ENCODE results near the gene ZNF100. TPM values are rescaled to one million over a fixed set of nuclear protein-coding genes. Genes with fewer than 3 reads are reported as not detected.
"Not testable (repeated sequence)": the region's sequence is repeated elsewhere in the genome, so short reads cannot be mapped to it uniquely, and the experiment has no call there.

The ZNF100 gene
- total and polyA plus RNA-seq, 2 experiments from 2014 or later: 2.6 to 4.1 TPM

- no peak for DNase-seq
- whole genome bisulfite sequencing, 2 experiments (ENCODE audit: low coverage in 1 of 2, low lambda C conversion rate in 2 of 2, missing lambda C conversion rate in 2 of 2): 11 to 28% methylated on average over 1 of the region's 1 CpG
These were observed 19.3 kb downstream of the ZNF100 start for GRCh38 chr19:21748088-21748487.

GRCh38 chr19:21740559-21740958 is 26.8 kb downstream of the ZNF100 start:
- no peaks in the 10 kb centered on the region for H3K79me2 ChIP-seq (ENCODE audit: insufficient read depth)
- H3K27ac ChIP-seq: no peak overlapping the region
- no peaks in the 10 kb centered on the region for H4K20me1 ChIP-seq (ENCODE audit: insufficient read depth)
- no peaks in the 10 kb centered on the region for H3K27me3 ChIP-seq (replicated peaks; ENCODE audit: insufficient read depth)
- H2AFZ ChIP-seq: no peak overlapping the region
- H3K9me2 ChIP-seq (ENCODE audit: insufficient read depth): no peaks in the 10 kb centered on the region
- in situ Hi-C loops (cut with MboI): no loop called here
- no peak overlapping the region for H3K4me2 ChIP-seq (ENCODE audit: unreplicated experiment)
- H3K4me1 ChIP-seq (ENCODE audit: insufficient read depth): no peaks in the 10 kb centered on the region
- peaks cover 24% of the 10 kb centered on the region; the same call in 1 of the 2 replicates for H3K36me3 ChIP-seq (ENCODE audit: low read depth)
- no peak overlapping the region for H3K4me3 ChIP-seq
- 94 to 98% methylated on average over 4 of the region's 4 CpGs for WGBS, 2 experiments (ENCODE audit: low coverage in 1 of 2, low lambda C conversion rate in 2 of 2, missing lambda C conversion rate in 2 of 2)
- TF ChIP-seq EZH2 (IDR thresholded peaks at IDR 0.05; ENCODE audit: insufficient read depth, poor library complexity, severe bottlenecking) (no peak), EZH2phosphoT487 (IDR thresholded peaks at IDR 0.05; ENCODE audit: insufficient read depth, low read depth) (no peak)
- H3K9me3 ChIP-seq (ENCODE audit: low read depth): no peaks in the 10 kb centered on the region
- no peak for DNase-seq
- no peak overlapping the region for H3K9ac ChIP-seq
- no peaks in the 10 kb centered on the region for H3F3A ChIP-seq (ENCODE audit: insufficient read depth)

More at GRCh38 chr19:21748088-21748487, 19.3 kb downstream of the ZNF100 start:
- in situ Hi-C loops (cut with MboI): no loop called here
- Histone ChIP-seq H3K9me2 (ENCODE audit: insufficient read depth) (no peaks in the 10 kb centered on the region), H3K4me1 (ENCODE audit: insufficient read depth) (peaks cover 4% of the 10 kb centered on the region; the same call in 1 of the 2 replicates), H3K4me2 (ENCODE audit: unreplicated experiment) (no peak overlapping the region), H4K20me1 (ENCODE audit: insufficient read depth) (no peaks in the 10 kb centered on the region), H3K79me2 (ENCODE audit: insufficient read depth) (peaks cover 28% of the 10 kb centered on the region), H2AFZ (no peak overlapping the region), H3K4me3 (no peak overlapping the region), H3K27ac (no peak overlapping the region), H3K9me3 (ENCODE audit: low read depth) (no peaks in the 10 kb centered on the region), H3F3A (ENCODE audit: insufficient read depth) (peaks cover 12% of the 10 kb centered on the region; the same call in 1 of the 2 replicates), H3K36me3 (ENCODE audit: low read depth) (peaks cover 9% of the 10 kb centered on the region; the same call in 1 of the 2 replicates), H3K27me3 (replicated peaks; ENCODE audit: insufficient read depth) (no peaks in the 10 kb centered on the region), H3K9ac (no peak overlapping the region)
- no peak for TF ChIP-seq EZH2phosphoT487 (IDR thresholded peaks at IDR 0.05; ENCODE audit: insufficient read depth, low read depth)
- TF ChIP-seq EZH2 (IDR thresholded peaks at IDR 0.05; ENCODE audit: insufficient read depth, poor library complexity, severe bottlenecking): no peak

GRCh38 chr19:21726942-21727747 is 40.2 kb downstream of the ZNF100 start:
- H4K20me1 ChIP-seq (ENCODE audit: insufficient read depth): not testable (repeated sequence)

GRCh38 chr19:21713761-21714160 is 53.6 kb downstream of the ZNF100 start:
- Histone ChIP-seq H3F3A (ENCODE audit: insufficient read depth) (no peaks in the 10 kb centered on the region), H3K9me2 (ENCODE audit: insufficient read depth) (no peaks in the 10 kb centered on the region), H3K4me1 (ENCODE audit: insufficient read depth) (no peaks in the 10 kb centered on the region), H3K79me2 (ENCODE audit: insufficient read depth) (no peaks in the 10 kb centered on the region), H3K27ac (no peak overlapping the region), H3K9ac (no peak overlapping the region), H4K20me1 (ENCODE audit: insufficient read depth) (no peaks in the 10 kb centered on the region), H3K4me2 (ENCODE audit: unreplicated experiment) (no peak overlapping the region), H3K9me3 (ENCODE audit: low read depth) (no peaks in the 10 kb centered on the region), H3K36me3 (ENCODE audit: low read depth) (no peaks in the 10 kb centered on the region), H2AFZ (no peak overlapping the region), H3K4me3 (no peak overlapping the region), H3K27me3 (replicated peaks; ENCODE audit: insufficient read depth) (no peaks in the 10 kb centered on the region)
- TF ChIP-seq EZH2phosphoT487 (IDR thresholded peaks at IDR 0.05; ENCODE audit: insufficient read depth, low read depth): no peak
- TF ChIP-seq EZH2 (IDR thresholded peaks at IDR 0.05; ENCODE audit: insufficient read depth, poor library complexity, severe bottlenecking): no peak
- DNase-seq: no peak
- 37 to 38% methylated on average over 4 of the region's 4 CpGs for WGBS, 2 experiments (ENCODE audit: low coverage in 1 of 2, low lambda C conversion rate in 2 of 2, missing lambda C conversion rate in 2 of 2)
- in situ Hi-C loops (cut with MboI): no loop called here

More at GRCh38 chr19:21726942-21727747, 40.2 kb downstream of the ZNF100 start:
- H3K27me3 ChIP-seq (replicated peaks; ENCODE audit: insufficient read depth); H3K9me2 ChIP-seq (ENCODE audit: insufficient read depth); DNase-seq; H2AFZ ChIP-seq; H3K27ac ChIP-seq; H3K4me3 ChIP-seq; H3K4me2 ChIP-seq (ENCODE audit: unreplicated experiment); H3K79me2 ChIP-seq (ENCODE audit: insufficient read depth); H3K9ac ChIP-seq; H3F3A ChIP-seq (ENCODE audit: insufficient read depth); H3K4me1 ChIP-seq (ENCODE audit: insufficient read depth); in situ Hi-C loops (cut with MboI): not testable (repeated sequence)
- WGBS, 2 experiments (ENCODE audit: low coverage in 1 of 2, low lambda C conversion rate in 2 of 2, missing lambda C conversion rate in 2 of 2): 96 to 98% methylated on average over 5 of the region's 5 CpGs
- Histone ChIP-seq H3K9me3 (ENCODE audit: low read depth) (peaks cover 12% of the 10 kb centered on the region), H3K36me3 (ENCODE audit: low read depth) (peaks cover 46% of the 10 kb centered on the region)

Data from GM23248 (cell line).